GM18508 (cell line): ENCODE measurements around the gene FARP2.

ENCODE experiments used
- ATAC-seq: cut with Tn5 transposase; IDR thresholded peaks from one replicate; pipeline ENCODE4 v1.9.1; 2021; ENCODE audit warnings: moderate number of reproducible peaks; ENCODE audit not compliant: insufficient read depth, unreplicated experiment

The FARP2 gene

GRCh38 chr2:241479026-241479898, 123.2 kb downstream of the FARP2 start:
- no peak for ATAC-seq

GRCh38 chr2:241481687-241482086, 125.6 kb downstream of the FARP2 start:
- no peak for ATAC-seq

GRCh38 chr2:241482126-241482955, 126.3 kb downstream of the FARP2 start:
- no peak for ATAC-seq

DNA sequence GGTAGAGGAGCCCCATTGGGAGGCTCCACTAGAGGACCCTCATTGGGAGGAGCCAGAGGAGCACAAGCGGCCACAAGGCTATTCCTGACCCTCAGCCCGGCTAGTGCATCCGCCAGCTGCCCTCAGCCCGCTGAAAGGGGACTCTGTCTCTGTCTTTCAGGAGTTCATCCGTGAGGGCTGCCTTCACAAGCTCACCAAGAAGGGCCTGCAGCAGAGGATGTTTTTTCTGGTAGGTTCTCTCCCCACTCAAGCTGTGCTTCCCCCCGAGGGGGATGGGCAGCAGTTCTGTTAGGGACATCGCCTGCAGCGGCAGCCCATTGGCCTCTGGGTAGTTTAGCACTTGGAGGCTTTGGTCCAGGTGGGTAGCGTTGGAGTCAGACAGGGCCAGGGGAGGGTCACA, 127.2 kb downstream of the FARP2 start:
- ATAC-seq, result no peak

DNA sequence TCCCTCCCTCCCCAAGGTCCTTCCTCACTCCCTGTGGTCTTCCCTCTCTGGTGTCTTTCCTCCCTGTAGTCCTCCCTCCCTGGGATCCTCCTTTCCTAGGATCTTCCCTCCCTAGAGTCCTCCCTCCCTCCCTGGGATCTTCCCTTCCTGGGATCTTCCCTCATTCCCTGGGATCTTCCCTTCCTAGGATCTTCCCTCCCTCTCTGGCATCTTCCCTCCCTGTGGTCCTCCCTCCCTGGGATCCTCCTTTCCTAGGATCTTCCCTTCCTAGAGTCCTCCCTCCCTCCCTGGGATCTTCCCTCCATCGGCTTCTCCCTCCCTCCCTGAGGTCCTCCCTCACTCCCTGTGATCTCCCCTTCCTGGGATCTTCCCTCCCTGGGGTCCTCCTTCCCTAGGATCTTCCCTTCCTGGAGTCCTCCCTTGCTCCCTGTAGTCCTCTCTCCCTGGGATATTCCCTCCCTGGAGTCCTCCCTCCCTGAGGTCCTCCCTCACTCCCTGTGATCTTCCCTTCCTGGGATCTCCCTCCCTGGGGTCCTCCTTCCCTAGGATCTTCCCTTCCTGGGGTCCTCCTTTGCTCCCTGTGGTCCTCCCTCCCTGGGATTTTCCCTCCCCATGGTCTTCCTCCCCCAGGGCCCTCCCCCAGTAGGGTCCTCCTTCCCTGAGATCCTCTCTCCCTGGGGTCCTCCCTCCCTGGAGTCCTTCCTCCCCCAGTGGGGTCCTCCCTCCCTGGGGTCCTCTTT, 129.3 kb downstream of the FARP2 start:
- no peak for ATAC-seq

DNA sequence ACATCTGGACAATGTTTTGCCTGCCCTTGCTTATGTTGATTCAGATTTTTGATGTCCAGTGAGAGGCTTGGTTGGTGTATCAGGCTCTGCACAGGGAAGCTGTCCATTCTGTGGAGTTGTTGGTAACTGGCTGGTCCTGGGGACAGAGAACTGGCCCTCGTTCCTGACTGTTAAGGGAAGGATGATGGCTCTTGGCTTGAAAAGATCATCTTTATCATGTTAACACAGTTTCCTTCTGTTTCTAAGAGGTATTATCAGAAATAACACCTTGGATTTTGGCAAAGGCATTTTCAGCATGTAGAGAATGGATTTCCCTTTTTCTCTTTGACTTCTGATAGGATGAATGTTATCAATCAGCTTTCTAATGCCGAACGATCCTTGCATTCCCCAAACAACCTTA, 133.0 kb downstream of the FARP2 start:
- no peak for ATAC-seq

DNA sequence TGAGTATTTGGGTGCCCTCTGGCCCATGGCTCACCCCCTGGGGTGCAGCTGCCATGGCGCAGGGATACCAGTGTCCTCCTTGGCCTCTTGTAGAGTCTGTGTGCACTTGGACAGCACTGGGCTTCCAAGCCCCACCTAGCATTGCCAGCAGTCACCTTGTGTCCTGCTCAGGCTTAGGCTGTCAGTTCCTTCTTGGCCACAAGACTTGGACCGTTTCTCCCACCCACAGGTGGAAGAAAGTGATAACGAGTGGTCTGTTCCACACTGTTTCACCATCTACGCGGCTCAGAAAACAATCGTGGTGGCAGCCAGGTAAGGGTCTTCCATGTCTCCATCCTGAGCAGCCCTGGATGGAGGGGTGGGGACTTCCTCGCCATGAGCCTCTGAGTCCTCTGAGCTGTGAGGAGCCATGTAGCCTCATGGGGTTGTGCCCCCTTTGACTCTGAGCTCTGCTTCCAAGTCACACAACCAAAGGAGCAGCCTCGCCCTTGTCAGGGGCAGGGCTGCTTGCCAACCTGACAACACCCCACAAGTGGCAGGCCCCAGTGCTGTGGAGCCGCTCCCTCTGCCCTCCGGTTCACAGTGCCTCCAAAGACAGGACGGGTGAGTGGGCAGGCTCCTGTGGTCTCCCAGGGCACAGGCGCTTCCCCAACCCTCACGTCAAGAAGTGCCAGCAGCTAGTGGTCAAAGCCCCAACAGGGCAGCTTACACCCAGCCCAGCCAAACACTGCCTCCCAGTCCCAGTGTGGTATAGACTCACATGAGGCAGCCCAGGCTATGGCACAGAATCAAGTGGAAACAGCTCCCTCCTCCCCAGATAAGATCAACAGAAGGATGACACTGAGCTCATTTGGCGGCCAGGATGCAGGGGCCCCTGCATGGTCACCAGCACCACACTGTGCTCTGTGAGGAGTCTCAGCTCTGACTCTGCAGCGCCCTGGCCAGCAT, 133.9 kb downstream of the FARP2 start:
- ATAC-seq, result no peak

GRCh38 chr2:241490825-241491506, 134.9 kb downstream of the FARP2 start:
- no peak for ATAC-seq

DNA sequence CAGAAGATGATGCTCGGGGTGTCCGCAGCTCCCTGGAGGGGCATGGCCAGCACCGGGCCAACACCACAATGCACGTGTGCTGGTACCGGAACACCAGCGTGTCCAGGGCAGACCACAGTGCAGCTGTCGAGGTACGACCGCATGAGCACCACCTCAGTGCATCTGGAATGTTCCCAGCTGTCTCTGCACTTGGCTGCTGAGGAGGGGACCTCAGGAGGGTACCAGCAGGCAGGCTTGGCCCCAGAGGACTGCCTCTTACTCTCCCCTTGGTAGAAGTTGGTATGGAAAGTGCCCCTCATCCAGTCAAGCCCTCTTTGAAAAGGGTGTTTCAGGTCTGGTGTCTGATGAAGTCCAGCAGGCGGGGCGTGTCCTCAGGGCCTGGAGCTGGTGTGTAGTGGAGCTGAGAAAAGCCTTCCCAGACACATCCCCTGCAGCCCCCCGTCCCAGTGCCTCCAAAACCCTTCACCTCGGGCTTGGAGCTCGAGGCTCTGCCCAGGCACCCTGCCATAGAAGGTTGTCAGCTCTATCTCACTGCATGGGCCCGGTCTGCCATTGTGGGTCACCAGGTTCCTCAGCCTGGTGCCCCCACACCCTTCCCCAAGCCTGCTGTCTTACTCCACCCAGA, 135.6 kb downstream of the FARP2 start:
- no peak for ATAC-seq

GRCh38 chr2:241492174-241492565, 136.1 kb downstream of the FARP2 start:
- ATAC-seq, result no peak

- no peak for ATAC-seq
These were observed 137.0 kb downstream of the FARP2 start for GRCh38 chr2:241493092-241493491.

- ATAC-seq, result no peak
These were observed 138.3 kb downstream of the FARP2 start for GRCh38 chr2:241494311-241494908.

DNA sequence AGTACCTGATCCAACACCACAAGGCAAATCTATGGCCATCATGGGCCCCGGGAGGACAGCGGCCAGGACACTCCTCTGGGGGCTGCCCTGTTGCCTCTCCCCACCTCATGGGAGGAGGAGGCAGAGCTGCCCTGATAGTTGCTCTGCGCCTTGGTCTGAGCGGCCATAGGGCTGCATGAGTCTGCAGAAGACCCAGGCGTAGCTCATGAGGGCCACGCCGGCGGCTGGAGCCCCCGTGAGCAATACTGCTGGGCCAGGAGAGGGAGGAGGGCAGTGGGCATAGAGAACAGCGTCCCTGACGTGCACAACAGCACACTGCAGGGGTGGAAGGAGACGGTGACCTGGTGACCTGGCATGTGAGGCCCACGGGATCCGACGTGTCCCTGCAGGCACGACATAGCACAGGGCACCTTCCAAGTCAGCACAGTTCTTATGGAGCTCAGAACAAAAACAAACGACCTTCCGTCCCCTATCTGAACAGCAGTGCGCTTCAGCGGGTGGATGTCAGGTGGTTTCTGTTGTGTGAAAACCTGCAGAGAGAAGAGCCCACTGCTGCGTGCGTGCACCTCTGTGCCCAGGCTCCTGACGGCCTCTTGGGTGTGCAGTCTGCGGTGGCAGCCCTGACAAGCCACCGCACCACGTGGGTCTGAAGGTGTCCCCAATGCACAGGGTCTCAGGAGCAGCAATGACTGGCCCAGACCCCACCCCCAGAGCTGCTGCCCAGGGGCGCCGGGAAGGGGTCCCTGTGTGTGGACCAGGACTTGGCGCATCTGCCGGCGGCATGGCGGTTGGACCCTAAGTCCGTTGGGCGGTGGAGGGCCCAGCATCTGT, 139.3 kb downstream of the FARP2 start:
- no peak for ATAC-seq

- ATAC-seq, result no peak
These were observed 140.1 kb downstream of the FARP2 start for GRCh38 chr2:241496003-241496707.

GRCh38 chr2:241496904-241497877, 141.1 kb downstream of the FARP2 start:
- ATAC-seq, result no peak
